Ovary (tissue), 3 donors: ENCODE data around the gene CD244.

Experiments used
- POLR2A ChIP-seq: fragments of 450-650 bp; IDR thresholded peaks from one replicate; pipeline ENCODE4 v1.6.1; 2017; ENCODE audit warnings: antibody characterized with exemption, mild to moderate bottlenecking, moderate library complexity
- TF ChIP-seq, protein P1 (sequence below), 3 donors: fragments of 450-650 bp in 2 of 3; fragments of 200-600 bp in 1 of 3; IDR thresholded peaks; one replicate each; pipeline versions ENCODE4 v1.5.1 to v1.8.0; 2016 to 2022; ENCODE audit warnings: antibody characterized with exemption in 3 of 3, mild to moderate bottlenecking in 1 of 3
- donor health status: DM: no; HTN: no; CAD: no.

GRCh38 chr1:160789051-160789701 is 73.5 kb downstream of the CD244 start:
- TF ChIP-seq POLR2A = no peak
- TF ChIP-seq, protein P1, sequence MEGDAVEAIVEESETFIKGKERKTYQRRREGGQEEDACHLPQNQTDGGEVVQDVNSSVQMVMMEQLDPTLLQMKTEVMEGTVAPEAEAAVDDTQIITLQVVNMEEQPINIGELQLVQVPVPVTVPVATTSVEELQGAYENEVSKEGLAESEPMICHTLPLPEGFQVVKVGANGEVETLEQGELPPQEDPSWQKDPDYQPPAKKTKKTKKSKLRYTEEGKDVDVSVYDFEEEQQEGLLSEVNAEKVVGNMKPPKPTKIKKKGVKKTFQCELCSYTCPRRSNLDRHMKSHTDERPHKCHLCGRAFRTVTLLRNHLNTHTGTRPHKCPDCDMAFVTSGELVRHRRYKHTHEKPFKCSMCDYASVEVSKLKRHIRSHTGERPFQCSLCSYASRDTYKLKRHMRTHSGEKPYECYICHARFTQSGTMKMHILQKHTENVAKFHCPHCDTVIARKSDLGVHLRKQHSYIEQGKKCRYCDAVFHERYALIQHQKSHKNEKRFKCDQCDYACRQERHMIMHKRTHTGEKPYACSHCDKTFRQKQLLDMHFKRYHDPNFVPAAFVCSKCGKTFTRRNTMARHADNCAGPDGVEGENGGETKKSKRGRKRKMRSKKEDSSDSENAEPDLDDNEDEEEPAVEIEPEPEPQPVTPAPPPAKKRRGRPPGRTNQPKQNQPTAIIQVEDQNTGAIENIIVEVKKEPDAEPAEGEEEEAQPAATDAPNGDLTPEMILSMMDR (IDR thresholded peaks at IDR 0.05) = no peak
